ENCODE data around the gene MKRN3.
"Not testable (repeated sequence)": the region's sequence is repeated elsewhere in the genome, so short reads cannot be mapped to it uniquely, and the experiment has no call there.

GRCh38 chr15:23597278-23597677 lies 31.8 kb downstream of the MKRN3 start:
- not testable (repeated sequence) for TF ChIP-seq CTCF (IDR thresholded peaks at IDR 0.05; ENCODE audit: insufficient read depth, low read length, poor library complexity, severe bottlenecking); EZH2phosphoT487 (conservative IDR thresholded peaks at IDR 0.05; ENCODE audit: low read length)

Measured in SU-DHL-6 (cell line).